Measurements from ENCODE around the gene RAB35. TPM values are rescaled to one million over a fixed set of nuclear protein-coding genes. Genes with fewer than 3 reads are reported as not detected.

RAB35 gene
- total and polyA plus RNA-seq, 2 donors (not counting 1 experiment from before 2014, with no cell fraction given) = 20.4 to 52.9 TPM

- Mint-ChIP-seq H3K4me3 (peak overlapping the region; percentile 81), H3K27ac (peak overlapping the region; percentile 87), H3K9me3 (ENCODE audit: insufficient read depth) (no peaks in the 10 kb centered on the region), H3K27me3 (no peaks in the 10 kb centered on the region), H3K4me1 (peaks cover 49% of the 10 kb centered on the region)
- peak overlapping the region in 1 of 2 donors; percentile 72 for H3K27ac ChIP-seq (ENCODE audit: low read length in 2 of 2)
- H3K79me2 ChIP-seq (ENCODE audit: control insufficient read depth, insufficient read depth, low read length) = peaks cover 85% of the 10 kb centered on the region
- H3K27me3 ChIP-seq (replicated peaks in 1 of 4; ENCODE audit: control extremely low read depth in 1 of 4, control insufficient read depth in 3 of 4, insufficient read depth in 4 of 4, low read length in 3 of 4) = no peaks in the 10 kb centered on the region
- H2AFZ ChIP-seq (ENCODE audit: insufficient read depth, low read depth, low read length, poor library complexity, severe bottlenecking) = no peak overlapping the region
- CTCF ChIA-PET = no interaction called here
- ATAC-seq (ENCODE audit: low read depth) (no peak), DNase-seq (no peak)
- TF ChIP-seq CTCF (IDR thresholded peaks at IDR 0.05) (no peak), EZH2 (IDR thresholded peaks at IDR 0.05; ENCODE audit: borderline replicate concordance, insufficient read depth, low read depth, low read length, poor library complexity, severe bottlenecking) (no peak)
- WGBS (ENCODE audit: insufficient coverage) = 97% methylated on average over 6 of the region's 10 CpGs
- no peak overlapping the region for H3K9ac ChIP-seq (ENCODE audit: low read length)
- H3K4me3 ChIP-seq (ENCODE audit: control extremely low read depth in 1 of 5, extremely low read depth in 1 of 5, insufficient read depth in 1 of 5, low read depth in 2 of 5, low read length in 4 of 5) = peak overlapping the region in 1 of 5 experiments; percentile 21
- H3K36me3 ChIP-seq (replicated peaks in 1 of 2; ENCODE audit: control extremely low read depth in 1 of 2, control insufficient read depth in 1 of 2, extremely low read depth in 1 of 2, insufficient read depth in 2 of 2, low read length in 1 of 2) = peaks cover 0 to 31% of the 10 kb centered on the region in 2 experiments
- no peaks in the 10 kb centered on the region for H3K9me3 ChIP-seq (ENCODE audit: control extremely low read depth in 1 of 3, control insufficient read depth in 2 of 3, insufficient read depth in 1 of 3, low read length in 2 of 3)
- POLR2A ChIA-PET = interaction anchor here (0.7 to 2.0 kb wide), 3 partner anchors 23 to 92 kb away, joined by 3 to 13 read pairs (median 5); partner anchors contain the start of gene RPLP0
- intact Hi-C loops (cut with micrococcal nuclease) = loop anchor here (1.0 kb wide), 1 partner anchor 22 kb away; no protein-coding TSS in a partner anchor
- peaks cover 100% of the 10 kb centered on the region for H4K20me1 ChIP-seq (ENCODE audit: control insufficient read depth, insufficient read depth, low read length, poor library complexity, severe bottlenecking)
- H3K4me2 ChIP-seq (replicated peaks; ENCODE audit: low read depth, low read length, poor library complexity, severe bottlenecking) = peak overlapping the region; percentile 72
- H3K4me1 ChIP-seq (ENCODE audit: control insufficient read depth in 2 of 2, insufficient read depth in 2 of 2, low read length in 2 of 2) = peaks cover 33 to 44% of the 10 kb centered on the region in 2 donors
These were observed 6.8 kb downstream of the RAB35 start for GRCh38 chr12:120109570-120110267.

GRCh38 chr12:120106151-120106550, 10.4 kb downstream of the RAB35 start:
- Mint-ChIP-seq H3K27me3 (no peaks in the 10 kb centered on the region), H3K9me3 (ENCODE audit: insufficient read depth) (no peaks in the 10 kb centered on the region), H3K4me1 (peaks cover 31% of the 10 kb centered on the region), H3K27ac (no peak overlapping the region), H3K4me3 (no peak overlapping the region)
- ATAC-seq (ENCODE audit: low read depth) (no peak), DNase-seq (no peak)
- H3K4me3 ChIP-seq (ENCODE audit: control extremely low read depth in 1 of 5, extremely low read depth in 1 of 5, insufficient read depth in 1 of 5, low read depth in 2 of 5, low read length in 4 of 5) = no peak overlapping the region
- peaks cover 17 to 27% of the 10 kb centered on the region in 2 donors for H3K4me1 ChIP-seq (ENCODE audit: control insufficient read depth in 2 of 2, insufficient read depth in 2 of 2, low read length in 2 of 2)
- H2AFZ ChIP-seq (ENCODE audit: insufficient read depth, low read depth, low read length, poor library complexity, severe bottlenecking) = no peak overlapping the region
- no peaks in the 10 kb centered on the region for H3K9me3 ChIP-seq (ENCODE audit: control extremely low read depth in 1 of 3, control insufficient read depth in 2 of 3, insufficient read depth in 1 of 3, low read length in 2 of 3)
- H3K27me3 ChIP-seq (replicated peaks in 1 of 4; ENCODE audit: control extremely low read depth in 1 of 4, control insufficient read depth in 3 of 4, insufficient read depth in 4 of 4, low read length in 3 of 4) = no peaks in the 10 kb centered on the region
- H4K20me1 ChIP-seq (ENCODE audit: control insufficient read depth, insufficient read depth, low read length, poor library complexity, severe bottlenecking) = peaks cover 100% of the 10 kb centered on the region
- no CpG with 5 or more reads among the region's 1 CpG for WGBS (ENCODE audit: insufficient coverage)
- no peak overlapping the region for H3K27ac ChIP-seq (ENCODE audit: low read length in 2 of 2)
- TF ChIP-seq CTCF (IDR thresholded peaks at IDR 0.05) = no peak
- no peak for TF ChIP-seq EZH2 (IDR thresholded peaks at IDR 0.05; ENCODE audit: borderline replicate concordance, insufficient read depth, low read depth, low read length, poor library complexity, severe bottlenecking)
- peaks cover 89% of the 10 kb centered on the region for H3K79me2 ChIP-seq (ENCODE audit: control insufficient read depth, insufficient read depth, low read length)
- H3K4me2 ChIP-seq (replicated peaks; ENCODE audit: low read depth, low read length, poor library complexity, severe bottlenecking) = no peak overlapping the region
- intact Hi-C loops (cut with micrococcal nuclease) = no loop called here
- H3K36me3 ChIP-seq (replicated peaks in 1 of 2; ENCODE audit: control extremely low read depth in 1 of 2, control insufficient read depth in 1 of 2, extremely low read depth in 1 of 2, insufficient read depth in 2 of 2, low read length in 1 of 2) = peaks cover 0 to 59% of the 10 kb centered on the region in 2 experiments
- CTCF ChIA-PET = no interaction called here
- POLR2A ChIA-PET = interaction anchor here (0.7 kb wide), 1 partner anchor 27 kb away, joined by 3 read pairs; no protein-coding TSS in a partner anchor
- H3K9ac ChIP-seq (ENCODE audit: low read length) = no peak overlapping the region
